HL-60 (cell line): Measurements from ENCODE around the gene CACNA1I.

Experiments used
- CTCF ChIP-seq: IDR thresholded peaks from one replicate; pipeline ENCODE4 v1.5.1; 2011; ENCODE audit warnings: low read length, control low read depth, inconsistent platforms; ENCODE audit not compliant: insufficient read depth
- POLR2AphosphoS5 ChIP-seq: IDR thresholded peaks from 2 replicates; pipeline ENCODE4 v1.6.1; 2012; ENCODE audit warnings: low read depth
- SPI1 ChIP-seq: IDR thresholded peaks from 2 replicates; pipeline ENCODE4 v1.6.1; 2012; ENCODE audit warnings: low read depth, mild to moderate bottlenecking, borderline replicate concordance

GRCh38 chr22:39681038-39681861, 110.7 kb downstream of the CACNA1I start:
- TF ChIP-seq CTCF: no peak
- TF ChIP-seq POLR2AphosphoS5: no peak
- TF ChIP-seq SPI1: no peak
